ENCODE results near the gene ZFAND2A. TPM values are rescaled to one million over a fixed set of nuclear protein-coding genes. Genes with fewer than 3 reads are reported as not detected.

Gene ZFAND2A
- total RNA-seq, 6 donors from 2014 or later, result 12.5 to 45.1 (median 21.6) TPM

DNA sequence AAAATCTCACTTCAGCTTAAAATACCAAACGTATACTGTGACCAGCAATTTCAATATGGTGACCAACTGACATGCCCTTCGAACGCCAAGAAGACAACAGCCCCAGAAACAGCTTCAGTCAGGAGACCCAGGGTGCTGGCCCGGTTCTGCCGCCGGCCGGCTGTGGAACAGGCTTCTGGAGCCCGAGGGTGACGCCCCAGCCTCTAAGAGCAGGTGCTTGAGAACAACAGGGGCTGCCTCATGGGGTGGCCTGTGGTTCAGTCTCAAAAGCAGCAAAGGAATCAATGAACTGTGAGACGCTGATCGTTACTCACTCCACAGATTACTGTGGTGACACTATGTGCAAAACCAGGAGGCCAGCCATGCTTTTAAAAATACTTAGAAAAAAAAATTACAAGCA is 54.8 kb downstream of the ZFAND2A start:
- DNase-seq, result no peak
- TF ChIP-seq EP300 (IDR thresholded peaks at IDR 0.05), result no peak
- no peak for TF ChIP-seq POLR2A (IDR thresholded peaks at IDR 0.05)
- TF ChIP-seq POLR2AphosphoS5 (IDR thresholded peaks at IDR 0.05), result no peak
- Histone ChIP-seq H3K4me3 (no peak overlapping the region), H3K9me3 (no peaks in the 10 kb centered on the region), H3K27me3 (no peaks in the 10 kb centered on the region), H3K36me3 (no peaks in the 10 kb centered on the region), H3K27ac (no peak overlapping the region), H3K4me1 (no peaks in the 10 kb centered on the region)
- WGBS, 2 donors, result 90 to 93% methylated on average over 11 of the region's 11 CpGs
- ATAC-seq (ENCODE audit: low FRiP score in 2 of 2), result no peak

DNA sequence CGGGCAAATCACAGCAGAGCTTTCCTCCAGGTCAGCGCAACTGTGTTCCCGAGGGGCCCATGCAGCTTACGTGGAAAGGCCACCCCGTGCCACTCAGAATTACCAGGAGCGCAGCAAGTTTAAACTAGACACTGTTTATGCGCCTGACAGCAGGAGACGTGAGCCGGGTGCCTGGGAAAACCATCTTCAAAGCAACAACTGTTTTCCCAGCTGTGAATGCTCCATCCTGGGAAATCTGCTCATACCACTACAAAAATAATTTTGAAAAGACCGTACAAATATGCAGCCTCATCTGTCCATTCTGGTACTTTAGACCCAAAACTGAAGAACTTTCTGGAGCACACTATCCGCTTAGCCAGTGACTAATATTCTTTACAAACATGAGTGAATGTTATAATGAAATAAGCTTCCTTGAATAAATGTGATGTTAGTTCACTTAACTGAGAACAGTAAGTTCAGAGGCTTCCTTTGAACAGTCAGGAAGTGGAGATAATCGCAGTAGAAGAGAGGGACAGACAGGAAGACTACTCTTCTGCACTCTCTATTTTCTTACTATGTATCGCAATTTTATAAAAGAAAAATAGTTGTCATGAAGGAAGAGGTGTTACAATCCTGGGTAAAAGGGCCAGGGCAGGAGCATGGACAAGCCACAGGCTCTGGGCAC is 55.3 kb downstream of the ZFAND2A start:
- Histone ChIP-seq H3K27ac (no peak overlapping the region), H3K36me3 (no peaks in the 10 kb centered on the region), H3K4me3 (no peak overlapping the region), H3K27me3 (no peaks in the 10 kb centered on the region), H3K4me1 (no peaks in the 10 kb centered on the region), H3K9me3 (no peaks in the 10 kb centered on the region)
- ATAC-seq (ENCODE audit: low FRiP score in 2 of 2) (no peak), DNase-seq (peak in 1 of 2 donors; percentile 29)
- no peak for TF ChIP-seq POLR2A (IDR thresholded peaks at IDR 0.05)
- no peak for TF ChIP-seq EP300 (IDR thresholded peaks at IDR 0.05)
- TF ChIP-seq, protein P1, sequence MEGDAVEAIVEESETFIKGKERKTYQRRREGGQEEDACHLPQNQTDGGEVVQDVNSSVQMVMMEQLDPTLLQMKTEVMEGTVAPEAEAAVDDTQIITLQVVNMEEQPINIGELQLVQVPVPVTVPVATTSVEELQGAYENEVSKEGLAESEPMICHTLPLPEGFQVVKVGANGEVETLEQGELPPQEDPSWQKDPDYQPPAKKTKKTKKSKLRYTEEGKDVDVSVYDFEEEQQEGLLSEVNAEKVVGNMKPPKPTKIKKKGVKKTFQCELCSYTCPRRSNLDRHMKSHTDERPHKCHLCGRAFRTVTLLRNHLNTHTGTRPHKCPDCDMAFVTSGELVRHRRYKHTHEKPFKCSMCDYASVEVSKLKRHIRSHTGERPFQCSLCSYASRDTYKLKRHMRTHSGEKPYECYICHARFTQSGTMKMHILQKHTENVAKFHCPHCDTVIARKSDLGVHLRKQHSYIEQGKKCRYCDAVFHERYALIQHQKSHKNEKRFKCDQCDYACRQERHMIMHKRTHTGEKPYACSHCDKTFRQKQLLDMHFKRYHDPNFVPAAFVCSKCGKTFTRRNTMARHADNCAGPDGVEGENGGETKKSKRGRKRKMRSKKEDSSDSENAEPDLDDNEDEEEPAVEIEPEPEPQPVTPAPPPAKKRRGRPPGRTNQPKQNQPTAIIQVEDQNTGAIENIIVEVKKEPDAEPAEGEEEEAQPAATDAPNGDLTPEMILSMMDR (IDR thresholded peaks at IDR 0.05), result no peak
- TF ChIP-seq POLR2AphosphoS5 (IDR thresholded peaks at IDR 0.05), result no peak
- 81% methylated on average over 7 to 13 of the region's 13 CpGs for WGBS, 2 donors

DNA sequence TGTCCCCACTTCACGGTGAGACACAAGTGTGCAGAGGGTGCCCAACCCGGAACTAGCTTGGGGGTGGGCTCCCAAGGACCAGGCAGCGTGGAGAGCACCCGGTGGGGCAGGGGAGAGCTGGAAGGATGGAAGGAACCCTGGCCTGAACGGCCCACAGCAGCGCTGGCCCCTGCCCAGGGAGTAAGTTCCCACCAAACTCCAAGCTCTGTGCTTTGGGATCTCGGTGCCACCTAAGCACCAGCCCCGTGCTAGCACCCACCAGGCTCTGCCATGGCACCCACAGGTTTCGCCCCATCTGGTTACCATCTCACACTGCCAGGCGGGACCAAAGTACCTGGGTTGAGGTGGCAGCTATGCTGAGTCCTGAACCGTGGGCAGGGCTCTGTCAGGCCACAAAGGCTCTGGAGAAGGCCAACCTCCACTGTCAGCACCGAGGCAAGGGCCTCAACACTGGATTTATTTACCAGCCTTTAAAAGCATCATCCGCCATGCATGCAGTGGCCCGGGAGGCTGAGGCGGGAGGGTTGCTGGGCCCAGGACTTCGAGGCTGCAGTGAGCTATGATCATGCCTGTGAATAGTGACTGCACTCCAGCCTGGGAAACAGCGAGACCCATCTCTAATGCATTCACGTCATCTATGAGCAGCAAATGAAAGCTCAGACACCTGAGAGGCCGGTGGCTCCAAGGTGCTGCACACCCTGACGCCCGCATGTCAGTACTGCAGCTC is 56.0 kb downstream of the ZFAND2A start:
- H3K27ac ChIP-seq, result no peak overlapping the region
- no peak overlapping the region for H3K4me3 ChIP-seq
- TF ChIP-seq POLR2AphosphoS5 (IDR thresholded peaks at IDR 0.05) (no peak), EP300 (IDR thresholded peaks at IDR 0.05) (no peak), POLR2A (IDR thresholded peaks at IDR 0.05) (no peak)
- TF ChIP-seq, protein P1 (IDR thresholded peaks at IDR 0.05), result no peak
- no peaks in the 10 kb centered on the region for H3K27me3 ChIP-seq
- DNase-seq (no peak), ATAC-seq (ENCODE audit: low FRiP score in 2 of 2) (no peak)
- H3K4me1 ChIP-seq, result no peaks in the 10 kb centered on the region
- H3K9me3 ChIP-seq, result no peaks in the 10 kb centered on the region
- no peaks in the 10 kb centered on the region for H3K36me3 ChIP-seq
- WGBS, 2 donors, result 81 to 87% methylated on average over 4 to 20 of the region's 21 CpGs

DNA sequence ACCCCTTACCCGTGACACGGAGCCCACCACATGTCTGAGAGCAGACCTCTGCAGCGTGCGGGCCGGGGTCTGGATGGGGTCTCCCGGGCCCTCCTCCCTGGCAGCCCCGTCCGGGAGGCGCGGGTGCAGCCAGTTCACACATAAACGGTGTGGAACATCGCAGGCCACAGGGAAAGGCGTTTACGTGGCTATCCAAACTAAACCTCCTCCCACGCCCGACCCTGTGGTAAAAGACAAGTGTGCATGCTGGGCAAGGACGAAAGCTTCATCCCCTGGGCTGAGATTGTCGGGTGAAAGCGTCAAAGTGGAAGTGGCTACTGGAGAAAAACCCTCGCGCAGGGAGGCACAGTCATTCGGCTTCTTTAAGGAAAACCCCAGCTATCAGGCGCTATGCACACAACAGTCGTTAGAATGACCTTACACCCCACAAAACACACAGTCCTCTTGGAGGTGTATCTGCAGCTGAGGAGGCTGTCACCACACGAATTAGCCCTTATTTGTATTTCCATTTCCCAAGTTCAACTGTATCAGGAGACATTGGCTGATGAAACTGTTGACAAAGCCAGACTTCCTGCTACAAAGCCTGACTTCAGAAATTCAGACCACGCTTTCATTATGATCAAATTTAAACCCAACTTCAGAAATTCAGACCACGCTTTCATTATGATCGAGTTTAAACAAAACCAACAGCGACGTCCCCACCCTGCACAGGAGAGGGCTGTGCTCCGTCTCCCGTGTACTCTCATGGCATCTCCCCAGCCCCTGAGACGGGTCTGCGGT is 56.8 kb downstream of the ZFAND2A start:
- no peak overlapping the region for H3K27ac ChIP-seq
- no peaks in the 10 kb centered on the region for H3K36me3 ChIP-seq
- no peaks in the 10 kb centered on the region for H3K4me1 ChIP-seq
- 77 to 80% methylated on average over 28 to 34 of the region's 34 CpGs for WGBS, 2 donors
- H3K9me3 ChIP-seq, result no peaks in the 10 kb centered on the region
- no peak overlapping the region for H3K4me3 ChIP-seq
- TF ChIP-seq POLR2AphosphoS5 (IDR thresholded peaks at IDR 0.05) (no peak), POLR2A (IDR thresholded peaks at IDR 0.05) (no peak)
- H3K27me3 ChIP-seq, result no peaks in the 10 kb centered on the region
- ATAC-seq (ENCODE audit: low FRiP score in 2 of 2) (no peak), DNase-seq (no peak)

Other genes starting within 250 kb of the ZFAND2A start
- 100 to 1,000 TPM in 1 of 6 donors, 10 to 100 TPM in 5; 31.0 to 109 (median 37.5) TPM for gene ADAP1, start 205.5 kb downstream of the ZFAND2A start, total RNA-seq
- gene COX19, start 184.6 kb downstream of the ZFAND2A start, total RNA-seq, result 10 to 100 TPM in 4 of 6 donors, 1 to 10 TPM in 2; 9.1 to 25.1 (median 11.5) TPM
- not detected for gene CYP2W1, start 177.0 kb downstream of the ZFAND2A start, total RNA-seq
- gene GPR146, start 115.7 kb downstream of the ZFAND2A start, total RNA-seq, result 10 to 100 TPM; 11.2 to 32.8 (median 28.9) TPM
- 10 to 100 TPM in 2 of 6 donors, 1 to 10 TPM in 4; 6.5 to 24.7 (median 8.5) TPM for gene GPER1, start 72.1 kb downstream of the ZFAND2A start, total RNA-seq
- gene UNCX, start 72.7 kb upstream of the ZFAND2A start, total RNA-seq, result not detected